ENCODE data around the gene PIK3R1. TPM values are rescaled to one million over a fixed set of nuclear protein-coding genes. Genes with fewer than 3 reads are reported as not detected.

Gene PIK3R1
- polyA plus RNA-seq, 1 donor (not counting 4 experiments of a cell fraction or from before 2014, with no cell fraction given) = 16.7 TPM

GRCh38 chr5:68303038-68303738 is 87.6 kb downstream of the PIK3R1 start:
- no peak overlapping the region for H2AFZ ChIP-seq (ENCODE audit: control insufficient read depth, low read length)
- TF ChIP-seq EZH2 (IDR thresholded peaks at IDR 0.05; ENCODE audit: low read length) = no peak
- TF ChIP-seq CTCF (optimal IDR thresholded peaks at IDR 0.05 in 1 of 3, IDR thresholded peaks at IDR 0.05 in 1 of 3, conservative IDR thresholded peaks at IDR 0.05 in 1 of 3; ENCODE audit: extremely low read depth in 1 of 3, insufficient read depth in 2 of 3, low read length in 3 of 3) = no peak
- no peaks in the 10 kb centered on the region for H3K9me3 ChIP-seq (ENCODE audit: control insufficient read depth, low read depth, low read length)
- peaks cover 6% of the 10 kb centered on the region for H3K9me1 ChIP-seq (ENCODE audit: control insufficient read depth, extremely low read depth, insufficient read depth, low read length)
- H3K9ac ChIP-seq (ENCODE audit: control insufficient read depth, extremely low read depth, insufficient read depth, low read length) = peak overlapping the region; percentile 16
- H3K4me1 ChIP-seq (ENCODE audit: control insufficient read depth, extremely low read depth, insufficient read depth, low read length) = peaks cover 25% of the 10 kb centered on the region
- H3K4me3 ChIP-seq (ENCODE audit: control insufficient read depth in 2 of 3, extremely low read depth in 1 of 3, insufficient read depth in 2 of 3, low read depth in 1 of 3, low read length in 3 of 3) = no peak overlapping the region
- FAIRE-seq (peak; percentile 93), DNase-seq (ENCODE audit: low read depth, low spot score) (no peak)
- H3K27me3 ChIP-seq (ENCODE audit: control insufficient read depth, extremely low read depth, insufficient read depth, low read length) = no peaks in the 10 kb centered on the region
- dilution Hi-C loops (cut with MboI; ENCODE audit: extremely low pct_ligation_motif_present, low sequenced_read_pairs) = no loop called here
- H3K36me3 ChIP-seq (ENCODE audit: control insufficient read depth in 2 of 2, extremely low read depth in 1 of 2, insufficient read depth in 2 of 2, low read length in 2 of 2) = peaks cover 0 to 8% of the 10 kb centered on the region in 2 experiments
- H4K20me1 ChIP-seq (ENCODE audit: control insufficient read depth, extremely low read depth, insufficient read depth, low read length) = no peaks in the 10 kb centered on the region
- no peaks in the 10 kb centered on the region for H3K79me2 ChIP-seq (ENCODE audit: control insufficient read depth, insufficient read depth, low read length)
- H3K4me2 ChIP-seq (ENCODE audit: control insufficient read depth, extremely low read depth, insufficient read depth, low read depth, low read length) = peak overlapping the region; percentile 17
- peak overlapping the region; percentile 42 for H3K27ac ChIP-seq (ENCODE audit: control insufficient read depth, insufficient read depth, low read length)

GRCh38 chr5:68303754-68304420 is 88.3 kb downstream of the PIK3R1 start:
- DNase-seq (ENCODE audit: low read depth, low spot score) (no peak), FAIRE-seq (no peak)
- no peak overlapping the region for H2AFZ ChIP-seq (ENCODE audit: control insufficient read depth, low read length)
- H3K4me2 ChIP-seq (ENCODE audit: control insufficient read depth, extremely low read depth, insufficient read depth, low read depth, low read length) = peak overlapping the region; percentile 17
- H3K27me3 ChIP-seq (ENCODE audit: control insufficient read depth, extremely low read depth, insufficient read depth, low read length) = no peaks in the 10 kb centered on the region
- no peaks in the 10 kb centered on the region for H3K9me3 ChIP-seq (ENCODE audit: control insufficient read depth, low read depth, low read length)
- no peaks in the 10 kb centered on the region for H4K20me1 ChIP-seq (ENCODE audit: control insufficient read depth, extremely low read depth, insufficient read depth, low read length)
- H3K79me2 ChIP-seq (ENCODE audit: control insufficient read depth, insufficient read depth, low read length) = no peaks in the 10 kb centered on the region
- H3K36me3 ChIP-seq (ENCODE audit: control insufficient read depth in 2 of 2, extremely low read depth in 1 of 2, insufficient read depth in 2 of 2, low read length in 2 of 2) = peaks cover 0 to 8% of the 10 kb centered on the region in 2 experiments
- dilution Hi-C loops (cut with MboI; ENCODE audit: extremely low pct_ligation_motif_present, low sequenced_read_pairs) = no loop called here
- peaks cover 6% of the 10 kb centered on the region for H3K9me1 ChIP-seq (ENCODE audit: control insufficient read depth, extremely low read depth, insufficient read depth, low read length)
- H3K4me3 ChIP-seq (ENCODE audit: control insufficient read depth in 2 of 3, extremely low read depth in 1 of 3, insufficient read depth in 2 of 3, low read depth in 1 of 3, low read length in 3 of 3) = no peak overlapping the region
- H3K4me1 ChIP-seq (ENCODE audit: control insufficient read depth, extremely low read depth, insufficient read depth, low read length) = peaks cover 25% of the 10 kb centered on the region
- TF ChIP-seq CTCF (optimal IDR thresholded peaks at IDR 0.05 in 1 of 3, IDR thresholded peaks at IDR 0.05 in 1 of 3, conservative IDR thresholded peaks at IDR 0.05 in 1 of 3; ENCODE audit: extremely low read depth in 1 of 3, insufficient read depth in 2 of 3, low read length in 3 of 3) (no peak), EZH2 (IDR thresholded peaks at IDR 0.05; ENCODE audit: low read length) (no peak)
- H3K27ac ChIP-seq (ENCODE audit: control insufficient read depth, insufficient read depth, low read length) = peak overlapping the region; percentile 42
- H3K9ac ChIP-seq (ENCODE audit: control insufficient read depth, extremely low read depth, insufficient read depth, low read length) = peak overlapping the region; percentile 16

Data from keratinocyte (primary cell).